IMR-90 (cell line): Measurements from ENCODE around the gene KRT16. TPM values are rescaled to one million over a fixed set of nuclear protein-coding genes. Genes with fewer than 3 reads are reported as not detected.
A peak's percentile ranks its signal among the peaks of the same experiment; 100 is the strongest.

Experiments
- ATAC-seq: fragments of 200-7000 bp; cut with Tn5 transposase; 2 replicates; pipeline ENCODE4 v1.9.1; 2020; ENCODE audit warnings: low read depth, mild to moderate bottlenecking, moderate library complexity
- BruUV-seq: library from RNA; stranded (reverse); fragments of 400-500 nt; replicated peaks from 2 replicates; lab custom pipeline; 2021; lab: Mats Ljungman, UMichigan
- CTCF ChIA-PET: fragments of 300-600 bp; formaldehyde crosslinking; extraction: SDS; loops from one replicate; lab custom pipeline; 2021; ENCODE audit warnings: antibody characterized with exemption; lab: Yijun Ruan, JAX
- POLR2A ChIA-PET: fragments of 300-600 bp; sonication (Branson Sonifier 250); formaldehyde crosslinking; loops from one replicate; lab custom pipeline; 2022; ENCODE audit warnings: antibody characterized with exemption; ENCODE audit not compliant: unreplicated experiment; lab: Charles Lee
- DNase-seq: peaks from one replicate; pipeline ENCODE4 v3.0.0; 2013
- H2AFZ ChIP-seq: replicated peaks from 2 replicates; pipeline ENCODE3; 2013; ENCODE audit warnings: low read length, mild to moderate bottlenecking; ENCODE audit not compliant: poor library complexity
- H2AK5ac ChIP-seq: 2 replicates; pipeline ENCODE4 v1.6.1; 2013; ENCODE audit warnings: low read depth, low read length, inconsistent platforms
- H2AK9ac ChIP-seq: replicated peaks from 2 replicates; pipeline ENCODE3; 2013; ENCODE audit warnings: mild to moderate bottlenecking, low read depth, low read length, moderate library complexity; ENCODE audit not compliant: poor library complexity
- H2BK120ac ChIP-seq: 2 replicates; pipeline ENCODE4 v1.6.1; 2013; ENCODE audit warnings: low read depth, low read length, inconsistent platforms
- H2BK15ac ChIP-seq: 3 replicates; pipeline ENCODE4 v1.6.1; 2013; ENCODE audit warnings: low read depth, low read length, inconsistent platforms
- H2BK20ac ChIP-seq: 2 replicates; pipeline ENCODE4 v1.6.1; 2013; ENCODE audit warnings: low read depth, mild to moderate bottlenecking, inconsistent platforms, low read length, moderate library complexity
- H2BK5ac ChIP-seq: 2 replicates; pipeline ENCODE4 v1.6.1; 2013; ENCODE audit warnings: mild to moderate bottlenecking, low read depth, low read length, inconsistent platforms; ENCODE audit not compliant: poor library complexity, severe bottlenecking
- H3K14ac ChIP-seq: replicated peaks from 2 replicates; pipeline ENCODE4 v1.6.1; 2013; ENCODE audit warnings: low read depth, low read length, inconsistent platforms
- H3K18ac ChIP-seq: 2 replicates; pipeline ENCODE4 v1.6.1; 2013; ENCODE audit warnings: low read depth, low read length, control low read depth
- H3K23ac ChIP-seq: 2 replicates; pipeline ENCODE4 v1.6.1; 2013; ENCODE audit warnings: low read depth, low read length, inconsistent platforms
- H3K27ac ChIP-seq: 2 replicates; pipeline ENCODE4 v1.5.1; 2013; ENCODE audit warnings: mild to moderate bottlenecking, control low read depth, low read length; ENCODE audit not compliant: insufficient read depth
- H3K27me3 ChIP-seq: 2 replicates; pipeline ENCODE4 v1.6.1; 2013; ENCODE audit warnings: low read length; ENCODE audit not compliant: control insufficient read depth, insufficient read depth
- H3K36me3 ChIP-seq: 2 replicates; pipeline ENCODE4 v1.6.1; 2013; ENCODE audit warnings: low read length, mixed read lengths; ENCODE audit not compliant: control insufficient read depth, insufficient read depth
- H3K4ac ChIP-seq: 2 replicates; pipeline ENCODE4 v1.6.1; 2013; ENCODE audit warnings: low read depth, low read length, inconsistent platforms
- H3K4me1 ChIP-seq: 2 replicates; pipeline ENCODE4 v1.6.1; 2013; ENCODE audit warnings: low read length, mixed read lengths; ENCODE audit not compliant: control insufficient read depth, insufficient read depth
- H3K4me2 ChIP-seq: 2 replicates; pipeline ENCODE4 v1.6.1; 2013; ENCODE audit warnings: low read depth, mild to moderate bottlenecking, control low read depth, low read length, moderate library complexity
- H3K4me3 ChIP-seq: 2 replicates; pipeline ENCODE4 v1.5.1; 2013; ENCODE audit warnings: low read depth, mild to moderate bottlenecking, control low read depth, low read length, moderate library complexity; ENCODE audit not compliant: insufficient read depth
- H3K56ac ChIP-seq: 2 replicates; pipeline ENCODE4 v1.6.1; 2013; ENCODE audit warnings: low read length, inconsistent platforms; ENCODE audit not compliant: insufficient read depth; ENCODE audit errors: extremely low read depth
- H3K79me1 ChIP-seq, 2 experiments: 2 replicates each; pipeline ENCODE4 v1.6.1; 2013; ENCODE audit warnings: low read length in 2 of 2, inconsistent platforms in 1 of 2, low read depth in 1 of 2
- H3K9ac ChIP-seq: 2 replicates; pipeline ENCODE4 v1.6.1; 2013; ENCODE audit warnings: low read depth, low read length, control low read depth
- H3K9me1 ChIP-seq: 2 replicates; pipeline ENCODE4 v1.6.1; 2013; ENCODE audit warnings: low read length, inconsistent platforms; ENCODE audit not compliant: insufficient read depth
- H3K9me3 ChIP-seq: 2 replicates; pipeline ENCODE4 v1.6.1; 2013; ENCODE audit warnings: low read length; ENCODE audit not compliant: control insufficient read depth, insufficient read depth
- H4K20me1 ChIP-seq: 2 replicates; pipeline ENCODE4 v1.6.1; 2013; ENCODE audit warnings: low read length, inconsistent platforms; ENCODE audit not compliant: insufficient read depth
- H4K5ac ChIP-seq: 2 replicates; pipeline ENCODE4 v1.6.1; 2013; ENCODE audit warnings: mild to moderate bottlenecking, low read depth, low read length, control low read depth
- H4K8ac ChIP-seq, 2 experiments: 2 replicates each; pipeline ENCODE4 v1.6.1; 2013; ENCODE audit warnings: low read depth in 2 of 2, low read length in 2 of 2, control low read depth in 1 of 2, inconsistent platforms in 1 of 2
- H4K91ac ChIP-seq: 2 replicates; pipeline ENCODE4 v1.6.1; 2013; ENCODE audit warnings: low read depth, low read length, inconsistent platforms; ENCODE audit not compliant: insufficient read depth
- BHLHE40 ChIP-seq: fragments of 150-350 bp; IDR thresholded peaks from 2 replicates; pipeline ENCODE4 v1.6.1; 2016; ENCODE audit warnings: mild to moderate bottlenecking, low read depth, low read length
- CTCF ChIP-seq: conservative IDR thresholded peaks from 2 replicates; pipeline ENCODE4 v1.5.1; 2012; ENCODE audit warnings: mild to moderate bottlenecking, low read depth, low read length, improper control_type of control experiment
- ELK1 ChIP-seq: fragments of 150-350 bp; IDR thresholded peaks from 2 replicates; pipeline ENCODE4 v1.6.1; 2016; ENCODE audit warnings: low read depth, mild to moderate bottlenecking, low read length, moderate library complexity, borderline replicate concordance
- FOS ChIP-seq: fragments of 150-350 bp; IDR thresholded peaks from 2 replicates; pipeline ENCODE4 v1.6.1; 2016; ENCODE audit warnings: low read depth, low read length
- NFE2L2 ChIP-seq: fragments of 150-350 bp; IDR thresholded peaks from 2 replicates; pipeline ENCODE4 v1.6.1; 2016; ENCODE audit warnings: low read depth, mild to moderate bottlenecking, low read length
- POLR2A ChIP-seq: IDR thresholded peaks from 2 replicates; pipeline ENCODE4 v1.6.1; 2012; ENCODE audit warnings: mild to moderate bottlenecking, low read depth, low read length
- RFX5 ChIP-seq: IDR thresholded peaks from 2 replicates; pipeline ENCODE4 v1.8.0; 2012; ENCODE audit warnings: low read depth, mild to moderate bottlenecking, low read length, moderate library complexity
- WGBS, 2 experiments: methylation state at CpG; one replicate each; pipeline versions ENCODE4 v1.1.5 to v1.1.7; 2013; ENCODE audit warnings: missing lambda C conversion rate in 2 of 2; ENCODE audit not compliant: insufficient read length in 1 of 2; ENCODE audit errors: extremely low coverage in 2 of 2; 5-methylcytosine and 5-hydroxymethylcytosine counted together
- dilution Hi-C: fragments of 300-500 bp; cut with HindIII; formaldehyde crosslinking; loops from one replicate; pipeline ENCODE4 v1.14.3; 2018; ENCODE audit warnings: low sequenced_read_pairs; ENCODE audit not compliant: unreplicated experiment
- in situ Hi-C: fragments of 300-500 bp; cut with MboI; formaldehyde crosslinking; loops from 3 replicates; pipeline ENCODE4 v1.14.3; 2019; ENCODE audit warnings: low sequenced_read_pairs, inconsistent platforms, mixed read lengths
- intact Hi-C: fragments of 100-400 bp; cut with micrococcal nuclease; formaldehyde crosslinking; loops from 2 replicates; pipeline ENCODE4 v1.10.0; 2022
- polyA plus RNA-seq, 3 experiments: library from polyadenylated mRNA; depleted of rRNA; stranded (reverse); fragments of >200 nt; gene quantifications; 2 replicates each; pipeline ENCODE4 v1.2.3, GENCODE V29; 2012; ENCODE audit warnings: low replicate concordance in 1 of 3
- total RNA-seq: library from RNA; depleted of rRNA; stranded (reverse); fragments of >200 nt; gene quantifications from 2 replicates; pipeline ENCODE4 v1.2.3, GENCODE V29; 2012

The KRT16 gene
- total and polyA plus RNA-seq, 2 of the 4 experiments (the other 2 are of a cell fraction), result not detected

- ChIA-PET POLR2A (no interaction called here), CTCF (interaction anchor here (1.0 to 1.2 kb wide), 2 partner anchors 33 to 86 kb away, joined by 3 to 5 read pairs; no protein-coding TSS in a partner anchor)
- intact Hi-C loops, result no loop called here
- Histone ChIP-seq H2AFZ (peak overlapping the region; percentile 50), H2AK9ac (no peak overlapping the region), H3K9me3 (no peaks in the 10 kb centered on the region), H3K18ac (no peak overlapping the region), H3K4ac (no peak overlapping the region), H2AK5ac (no peak overlapping the region), H3K4me2 (no peak overlapping the region), H3K4me3 (no peak overlapping the region), H4K20me1 (no peaks in the 10 kb centered on the region), H3K27me3 (peaks cover 14% of the 10 kb centered on the region), H2BK120ac (no peak overlapping the region), H2BK5ac (no peak overlapping the region), H3K79me1 (no peaks in the 10 kb centered on the region), H2BK15ac (no peak overlapping the region), H3K9ac (no peak overlapping the region), H4K5ac (no peak overlapping the region), H4K91ac (no peak overlapping the region), H3K56ac (no peak overlapping the region), H3K36me3 (no peaks in the 10 kb centered on the region), H3K4me1 (peaks cover 3% of the 10 kb centered on the region; the same call in 1 of the 2 replicates), H3K23ac (no peak overlapping the region), H3K9me1 (peaks cover 10% of the 10 kb centered on the region), H3K27ac (no peak overlapping the region), H3K14ac (no peak overlapping the region; the same call in 1 of the 2 replicates), H4K8ac (peak overlapping the region in 1 of 2 experiments; percentile 10; a peak in 1 of 4 replicates), H2BK20ac (no peak overlapping the region)
- no peak for TF ChIP-seq CTCF
- TF ChIP-seq RFX5, result no peak
- TF ChIP-seq POLR2A, result no peak
- TF ChIP-seq NFE2L2, result no peak
- no peak for TF ChIP-seq BHLHE40
- TF ChIP-seq FOS, result no peak
- no peak for TF ChIP-seq ELK1
- BruUV-seq, result no TSS peak
- 43% methylated on average over 12 of the region's 28 CpGs; no CpG with 5 or more reads in 1 of the 2 experiments for WGBS, 2 experiments
- in situ Hi-C loops, result no loop called here
- dilution Hi-C loops, result no loop called here
- DNase-seq (no peak), ATAC-seq (peak; percentile 54)
Observed at GRCh38 chr17:41635121-41636097, 22.8 kb upstream of the KRT16 start.
